Naive B cell (primary cell): Measurements from ENCODE around the gene CAPS. TPM values are rescaled to one million over a fixed set of nuclear protein-coding genes. Genes with fewer than 3 reads are reported as not detected.
"Not testable (repeated sequence)": the region's sequence is repeated elsewhere in the genome, so short reads cannot be mapped to it uniquely, and the experiment has no call there.

Source experiments
- ATAC-seq, 2 donors: fragments of 150-1000 bp; cut with Tn5 transposase; 2 replicates each; pipeline ENCODE4 v1.10.0; 2021; ENCODE audit warnings: low read depth in 2 of 2, mild to moderate bottlenecking in 2 of 2, moderate library complexity in 2 of 2
- DNase-seq: peaks from one replicate; pipeline ENCODE4 v3.0.0; 2022
- H3K27ac Mint-ChIP-seq, 6 donors: one replicate each; pipeline ENCODE4 v1.8.0; 2020 to 2022; ENCODE audit warnings: mild to moderate bottlenecking in 6 of 6, mixed read lengths in 6 of 6, moderate library complexity in 5 of 6, inconsistent platforms in 2 of 6
- H3K27me3 Mint-ChIP-seq, 3 donors: one replicate each; pipeline ENCODE4 v1.8.0; 2021 to 2022; ENCODE audit warnings: mixed read lengths in 3 of 3, mild to moderate bottlenecking in 1 of 3
- H3K36me3 Mint-ChIP-seq, 2 donors: one replicate each; pipeline ENCODE4 v1.8.0; 2020 to 2022; ENCODE audit warnings: mixed read lengths in 2 of 2, inconsistent platforms in 1 of 2, mild to moderate bottlenecking in 1 of 2
- H3K4me1 Mint-ChIP-seq, 3 donors: one replicate each; pipeline ENCODE4 v1.8.0; 2020 to 2022; ENCODE audit warnings: mixed read lengths in 3 of 3, inconsistent platforms in 1 of 3, mild to moderate bottlenecking in 1 of 3, moderate library complexity in 1 of 3
- H3K4me3 Mint-ChIP-seq, 8 donors: one replicate each; pipeline ENCODE4 v1.8.0; 2020 to 2022; ENCODE audit warnings: mild to moderate bottlenecking in 8 of 8, mixed read lengths in 8 of 8, moderate library complexity in 8 of 8, inconsistent platforms in 2 of 8
- H3K9me3 Mint-ChIP-seq, 7 donors: one replicate each; pipeline ENCODE4 v1.8.0; 2020 to 2022; ENCODE audit warnings: mixed read lengths in 7 of 7, mild to moderate bottlenecking in 5 of 7, inconsistent platforms in 2 of 7, moderate library complexity in 1 of 7
- polyA plus RNA-seq, 6 donors: library from polyadenylated mRNA; unstranded; fragments of 300-500 nt; fragmentation: Illumina TruSeq; gene quantifications; one replicate each; pipeline ENCODE4 v1.2.3, GENCODE V29; 2021; ENCODE audit warnings: low read depth in 6 of 6

Gene CAPS
- polyA plus RNA-seq, 6 donors from 2014 or later: 1.1 to 4.4 (median 2.0) TPM; not detected in 1

DNA sequence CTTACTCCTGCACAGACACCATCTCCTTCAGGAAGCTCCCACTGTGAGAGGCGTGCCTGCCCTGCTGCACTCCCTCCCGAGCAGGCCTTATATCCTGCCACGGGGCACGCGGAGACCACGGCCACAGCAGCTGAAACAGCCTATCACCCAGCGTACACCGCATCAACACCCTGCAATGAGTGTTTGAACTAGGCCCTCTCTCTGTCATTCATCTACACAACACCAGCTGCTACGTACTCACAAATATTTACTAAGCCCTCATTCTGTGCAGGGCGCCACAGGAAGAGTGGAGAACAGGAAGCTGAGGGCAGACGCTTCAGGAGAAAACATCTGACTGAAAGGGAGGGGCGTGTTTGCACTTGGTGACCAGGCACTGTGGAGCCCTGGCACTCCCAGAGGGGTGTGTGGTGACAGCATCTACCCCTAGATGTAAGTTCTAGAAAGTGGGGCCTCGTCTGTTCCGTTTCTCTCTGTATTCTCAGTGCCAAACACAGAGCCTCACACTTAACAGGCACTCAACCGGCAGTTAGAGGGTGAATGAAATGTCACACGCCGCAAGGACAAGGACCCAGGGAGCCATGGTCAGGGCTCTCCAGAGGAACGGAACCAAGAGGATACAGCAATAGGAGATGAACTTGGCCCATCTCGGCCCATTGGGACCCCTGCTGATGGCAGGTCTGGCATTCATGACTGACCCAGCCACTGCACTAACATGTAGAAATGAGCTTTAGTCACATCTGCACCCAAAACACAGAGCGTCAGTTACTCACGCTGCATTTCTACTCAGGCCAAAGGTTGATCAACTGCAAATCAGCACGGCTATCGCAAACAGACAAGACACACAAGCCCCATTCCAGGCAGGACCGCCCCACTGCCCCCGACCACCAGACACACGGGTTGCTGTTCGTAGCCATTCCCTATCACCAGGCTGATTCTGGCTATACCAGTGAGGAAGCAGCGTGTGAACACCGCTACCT lies 48.2 kb downstream of the CAPS start:
- peak overlapping the region in 7 of 8 donors; percentile 53 to 88 (median 86) for H3K4me3 Mint-ChIP-seq
- DNase-seq (peak; percentile 40), ATAC-seq (peak; percentile 89)
- no peaks in the 10 kb centered on the region for H3K27me3 Mint-ChIP-seq
- peaks cover 54 to 83% (median 56%) of the 10 kb centered on the region in 3 donors for H3K4me1 Mint-ChIP-seq
- peak overlapping the region; percentile 53 to 96 (median 92) for H3K27ac Mint-ChIP-seq
- H3K36me3 Mint-ChIP-seq: no peaks in the 10 kb centered on the region
- H3K9me3 Mint-ChIP-seq: no peaks in the 10 kb centered on the region

DNA sequence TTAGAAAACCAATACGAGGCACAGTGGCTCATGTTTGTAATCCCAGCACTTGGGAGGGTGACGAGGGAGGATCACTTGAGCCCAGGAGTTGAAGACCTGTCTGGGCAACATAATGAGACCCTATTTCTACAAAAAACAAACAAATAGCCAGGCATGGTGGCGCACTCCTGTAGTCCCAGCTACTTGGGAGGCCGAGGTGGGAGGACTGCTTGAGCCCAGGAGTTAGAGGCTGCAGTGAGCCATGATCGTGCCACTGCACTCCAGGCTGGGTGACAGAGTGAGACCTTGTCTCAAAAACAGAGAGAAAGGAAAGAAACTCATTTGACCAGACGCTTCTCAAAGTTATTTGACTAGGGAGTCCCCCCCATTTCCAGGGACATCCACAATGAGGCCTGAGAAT lies 49.2 kb downstream of the CAPS start:
- not testable (repeated sequence) for H3K27me3 Mint-ChIP-seq, H3K9me3 Mint-ChIP-seq, ATAC-seq, H3K36me3 Mint-ChIP-seq, DNase-seq
- Mint-ChIP-seq H3K4me3 (peak overlapping the region in 4 of 8 donors; percentile 15 to 88 (median 68)), H3K27ac (peak overlapping the region in 3 of 6 donors; percentile 49 to 90 (median 74)), H3K4me1 (peaks cover 59 to 87% (median 61%) of the 10 kb centered on the region in 3 donors)

DNA sequence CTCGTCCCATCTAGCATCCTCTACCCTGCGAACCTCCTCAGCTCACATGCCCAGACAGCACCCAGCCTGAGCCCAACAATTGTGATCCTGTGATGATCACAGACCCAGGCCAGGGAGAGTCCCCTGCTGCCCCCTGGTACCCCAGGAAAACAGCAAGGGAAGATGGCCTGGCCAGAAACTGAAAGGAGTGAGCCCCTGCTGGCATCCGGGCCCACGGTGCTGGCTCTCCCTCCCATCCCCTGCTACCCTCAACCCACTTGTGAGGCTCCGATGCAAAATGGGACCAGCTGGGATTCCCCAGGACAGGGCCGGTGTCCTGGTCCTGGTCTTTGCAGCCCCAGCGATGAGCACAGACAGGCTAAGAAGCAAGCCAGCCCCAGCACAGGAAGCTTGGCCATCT lies 49.8 kb downstream of the CAPS start:
- Mint-ChIP-seq H3K36me3 (no peaks in the 10 kb centered on the region), H3K9me3 (no peaks in the 10 kb centered on the region), H3K4me3 (peak overlapping the region in 2 of 8 donors; percentile 0 to 25), H3K27ac (no peak overlapping the region), H3K4me1 (peaks cover 65 to 92% (median 65%) of the 10 kb centered on the region in 3 donors), H3K27me3 (no peaks in the 10 kb centered on the region)
- DNase-seq (no peak), ATAC-seq (no peak)

DNA sequence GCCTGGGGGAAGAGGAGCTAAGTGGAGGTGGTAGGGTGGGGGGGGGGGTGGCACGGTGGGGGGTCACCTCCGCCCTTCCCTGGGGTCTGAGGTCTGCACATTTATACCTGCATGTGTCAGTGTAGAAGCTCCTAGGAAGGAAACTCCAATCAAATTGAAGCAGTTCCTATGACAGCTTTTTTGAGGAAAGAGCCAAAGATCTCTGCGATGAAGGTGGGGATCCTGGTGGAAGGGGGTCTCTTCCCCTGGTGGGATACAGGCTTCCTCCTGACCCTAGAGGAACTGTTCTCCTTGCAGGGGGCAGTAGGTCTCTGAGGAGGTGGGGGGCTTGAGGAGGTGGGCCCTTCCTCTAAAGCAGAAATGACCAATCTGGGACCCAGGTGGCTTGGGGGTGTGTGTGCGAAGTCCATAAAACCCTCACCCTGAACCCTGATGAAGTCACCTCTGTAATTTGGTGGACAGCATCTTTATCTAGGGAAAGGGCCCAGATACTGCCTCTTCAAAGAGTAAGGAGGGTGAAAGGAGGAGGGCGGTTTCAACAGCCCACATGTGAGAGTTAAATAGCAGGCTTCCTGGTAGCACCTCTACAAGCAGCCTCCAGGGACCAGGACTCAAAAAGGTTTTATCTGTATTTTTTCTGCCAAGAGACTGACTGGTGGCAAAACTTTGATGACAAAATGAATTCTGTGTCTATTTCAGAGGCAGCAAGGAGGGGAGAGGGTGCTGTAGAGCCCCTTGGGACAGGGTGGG lies 50.9 kb downstream of the CAPS start:
- Mint-ChIP-seq H3K36me3 (no peaks in the 10 kb centered on the region), H3K27me3 (no peaks in the 10 kb centered on the region), H3K9me3 (no peaks in the 10 kb centered on the region), H3K4me3 (peak overlapping the region in 1 of 8 donors; percentile 19), H3K27ac (no peak overlapping the region), H3K4me1 (peaks cover 63 to 91% (median 73%) of the 10 kb centered on the region in 3 donors)
- DNase-seq (no peak), ATAC-seq (no peak)

Other genes starting within 250 kb of the CAPS start
- gene MICOS13, start 233.7 kb upstream of the CAPS start, polyA plus RNA-seq: 100 to 1,000 TPM in 2 of 6 donors, 10 to 100 TPM in 4; 74.0 to 101 (median 86.6) TPM
- gene HSD11B1L, start 233.2 kb upstream of the CAPS start, polyA plus RNA-seq: 1 to 10 TPM; 1.1 to 6.5 (median 2.6) TPM
- gene RPL36, start 224.0 kb upstream of the CAPS start, polyA plus RNA-seq: 1,000 to 10,000 TPM; 1,207 to 2,143 (median 1,738) TPM
- gene LONP1, start 194.1 kb upstream of the CAPS start, polyA plus RNA-seq: 10 to 100 TPM; 16.7 to 40.6 (median 21.7) TPM
- gene CATSPERD, start 193.6 kb upstream of the CAPS start, polyA plus RNA-seq: not detected
- under 1 TPM in 3 of 6 donors, not detected in 3; 0.25 to 0.28 (median 0.25) TPM for gene PRR22, start 129.5 kb upstream of the CAPS start, polyA plus RNA-seq
- gene DUS3L, start 123.1 kb upstream of the CAPS start, polyA plus RNA-seq: 10 to 100 TPM; 27.1 to 45.2 (median 35.5) TPM
- gene NRTN, start 109.2 kb upstream of the CAPS start, polyA plus RNA-seq: under 1 TPM in 2 of 6 donors, not detected in 4; 0.28 to 0.29 TPM
- not detected for gene FUT6, start 74.6 kb upstream of the CAPS start, polyA plus RNA-seq
- gene FUT3, start 62.8 kb upstream of the CAPS start, polyA plus RNA-seq: not detected
- gene FUT5, start 43.7 kb upstream of the CAPS start, polyA plus RNA-seq: under 1 TPM in 1 of 6 donors, not detected in 5; 0.30 TPM
- gene NDUFA11, start 10.5 kb upstream of the CAPS start, polyA plus RNA-seq: 100 to 1,000 TPM; 288 to 317 (median 302) TPM
- gene VMAC, start 9.4 kb upstream of the CAPS start, polyA plus RNA-seq: 1 to 10 TPM; 5.1 to 6.8 (median 5.9) TPM
- gene RANBP3, start 63.9 kb downstream of the CAPS start, polyA plus RNA-seq: 10 to 100 TPM in 1 of 6 donors, 1 to 10 TPM in 5; 2.8 to 10.7 (median 7.4) TPM
- 1 to 10 TPM in 4 of 6 donors, under 1 TPM in 2; 0.89 to 5.9 (median 1.2) TPM for gene RFX2, start 196.2 kb downstream of the CAPS start, polyA plus RNA-seq
- not detected for gene ACSBG2, start 221.4 kb downstream of the CAPS start, polyA plus RNA-seq